Fibroblast of mammary gland (primary cell): ENCODE results near the gene XIRP1.

Source experiments
- DNase-seq: peaks from one replicate; pipeline ENCODE4 v3.0.0-alpha.2; 2010; ENCODE audit warnings: low read depth
- H3K4me3 ChIP-seq: 2 replicates; pipeline ENCODE4 v1.5.1; 2011; ENCODE audit warnings: low read depth, mild to moderate bottlenecking, low read length, moderate library complexity; ENCODE audit not compliant: control insufficient read depth
- CTCF ChIP-seq: conservative IDR thresholded peaks from 2 replicates; pipeline ENCODE4 v1.5.1; 2011; ENCODE audit warnings: low read depth, low read length, inconsistent platforms; ENCODE audit not compliant: control insufficient read depth, insufficient read depth

The XIRP1 gene

GRCh38 chr3:39186692-39187151 is 5.7 kb downstream of the XIRP1 start:
- no peak for DNase-seq
- no peak for TF ChIP-seq CTCF
- no peak overlapping the region for H3K4me3 ChIP-seq

- no peak for TF ChIP-seq CTCF
- DNase-seq, result no peak
- no peak overlapping the region for H3K4me3 ChIP-seq
Observed at GRCh38 chr3:39185959-39186691, 6.3 kb downstream of the XIRP1 start.

- no peak for DNase-seq
- H3K4me3 ChIP-seq, result no peak overlapping the region
- no peak for TF ChIP-seq CTCF
Observed at GRCh38 chr3:39185326-39185958, 7.0 kb downstream of the XIRP1 start.

- H3K4me3 ChIP-seq, result no peak overlapping the region
- DNase-seq, result no peak
- TF ChIP-seq CTCF, result no peak
Observed at GRCh38 chr3:39184968-39185285, 7.5 kb downstream of the XIRP1 start.

GRCh38 chr3:39184081-39184967 is 8.1 kb downstream of the XIRP1 start:
- no peak overlapping the region for H3K4me3 ChIP-seq
- no peak for DNase-seq
- TF ChIP-seq CTCF, result no peak

- no peak for DNase-seq
- H3K4me3 ChIP-seq, result no peak overlapping the region
- no peak for TF ChIP-seq CTCF
Observed at GRCh38 chr3:39183211-39184080, 8.9 kb downstream of the XIRP1 start.
